ENCODE measurements around the gene EBLN1. TPM values are rescaled to one million over a fixed set of nuclear protein-coding genes. Genes with fewer than 3 reads are reported as not detected.
A peak's percentile ranks its signal among the peaks of the same experiment; 100 is the strongest.

Gene EBLN1
- total RNA-seq, 2 experiments from 2014 or later = not detected

GRCh38 chr10:22159979-22160378 lies 57.8 kb downstream of the EBLN1 start:
- H3K4me3 Mint-ChIP-seq = no peak overlapping the region

GRCh38 chr10:22159180-22159579 lies 58.6 kb downstream of the EBLN1 start:
- H3K4me3 ChIP-seq (ENCODE audit: low read length) = peak overlapping the region; percentile 17
- H3K9me3 ChIP-seq (ENCODE audit: control insufficient read depth in 1 of 2, insufficient read depth in 1 of 2, low read length in 2 of 2) = no peaks in the 10 kb centered on the region
- intact Hi-C loops (cut with DNase I, micrococcal nuclease) = no loop called here
- H3K27me3 ChIP-seq (ENCODE audit: control insufficient read depth in 1 of 2, insufficient read depth in 2 of 2, low read length in 2 of 2) = no peaks in the 10 kb centered on the region
- no peak overlapping the region for H3K27ac Mint-ChIP-seq
- ATAC-seq (ENCODE audit: poor library complexity) = no peak
- DNase-seq = peak in 1 of 14 experiments; percentile 4
- H3K4me1 ChIP-seq (ENCODE audit: insufficient read depth, low read length) = peaks cover 5% of the 10 kb centered on the region
- H3K9me3 Mint-ChIP-seq = no peaks in the 10 kb centered on the region
- H3K36me3 Mint-ChIP-seq (ENCODE audit: low read depth) = no peaks in the 10 kb centered on the region
- ChIA-PET POLR2A (no interaction called here), CTCF (no interaction called here)
- no peak overlapping the region for H3K27ac ChIP-seq (ENCODE audit: low read depth in 1 of 2, low read length in 2 of 2)
- no peaks in the 10 kb centered on the region for H3K36me3 ChIP-seq (ENCODE audit: insufficient read depth, low read length)
- no peak for TF ChIP-seq CTCF (IDR thresholded peaks at IDR 0.05)
- H3K4me1 Mint-ChIP-seq (ENCODE audit: low read depth) = peaks cover 12% of the 10 kb centered on the region
- no peaks in the 10 kb centered on the region for H3K27me3 Mint-ChIP-seq
- H3K4me3 Mint-ChIP-seq = peak overlapping the region; percentile 68

More at GRCh38 chr10:22159979-22160378, 57.8 kb downstream of the EBLN1 start:
- ChIA-PET CTCF (no interaction called here), POLR2A (no interaction called here)
- Mint-ChIP-seq H3K27me3 (no peaks in the 10 kb centered on the region), H3K9me3 (no peaks in the 10 kb centered on the region), H3K36me3 (ENCODE audit: low read depth) (no peaks in the 10 kb centered on the region), H3K27ac (no peak overlapping the region), H3K4me1 (ENCODE audit: low read depth) (peaks cover 12% of the 10 kb centered on the region)
- no peak for DNase-seq
- Histone ChIP-seq H3K36me3 (ENCODE audit: insufficient read depth, low read length) (no peaks in the 10 kb centered on the region), H3K9me3 (ENCODE audit: control insufficient read depth in 1 of 2, insufficient read depth in 1 of 2, low read length in 2 of 2) (no peaks in the 10 kb centered on the region), H3K4me1 (ENCODE audit: insufficient read depth, low read length) (peaks cover 5% of the 10 kb centered on the region), H3K4me3 (ENCODE audit: low read length) (no peak overlapping the region), H3K27me3 (ENCODE audit: control insufficient read depth in 1 of 2, insufficient read depth in 2 of 2, low read length in 2 of 2) (no peaks in the 10 kb centered on the region), H3K27ac (ENCODE audit: low read depth in 1 of 2, low read length in 2 of 2) (no peak overlapping the region)
- ATAC-seq (ENCODE audit: poor library complexity) = no peak
- no peak for TF ChIP-seq CTCF (IDR thresholded peaks at IDR 0.05)
- intact Hi-C loops (cut with DNase I, micrococcal nuclease) = no loop called here

Other genes with a start within 250 kb of the EBLN1 start
- gene DNAJC1, start 214.3 kb downstream of the EBLN1 start, total RNA-seq = 10 to 100 TPM; 16.8 to 19.3 TPM
- gene COMMD3, start 98.4 kb upstream of the EBLN1 start, total RNA-seq = 10 to 100 TPM; 43.2 to 51.0 TPM
- gene BMI1, start 103.1 kb upstream of the EBLN1 start, total RNA-seq = 10 to 100 TPM; 65.4 to 69.3 TPM
- not detected for gene SPAG6, start 127.5 kb upstream of the EBLN1 start, total RNA-seq

Measured in CD4-positive, alpha-beta T cell (primary cell).